Heart left ventricle (tissue), 13 donors: ENCODE data around the gene BMERB1.

Experiments used
- CTCF ChIP-seq, 12 donors: fragments of 200-600 bp; sonication (generic) in 4 of 12; IDR thresholded peaks; one replicate each; pipeline versions ENCODE4 v1.5.0 to v1.8.0; 2018 to 2022; ENCODE audit warnings: antibody characterized with exemption in 12 of 12, mild to moderate bottlenecking in 5 of 12
- POLR2A ChIP-seq, 2 donors: fragments of 450-650 bp; IDR thresholded peaks; one replicate each; pipeline ENCODE4 v1.6.1; 2017; ENCODE audit warnings: antibody characterized with exemption in 2 of 2, mild to moderate bottlenecking in 2 of 2, moderate library complexity in 2 of 2
- donor health status: ischemic (EF 13 %, LVEDD 7.1; RV severe dilation, severe dysfunction).
- donor health status: DM: no; HTN: yes; CAD: no.
- donor health status: DM: no; HTN: no; CAD: no.
- donor health status: ischemic (EF 25% LVEDD 6.9; RV normal size, moderate dysfunction).
- donor health status: ischemic (EF 25% LVEDD 5.7; RV mildly dilated, moderate dysfunction).
- donor health status: ischemic (EF 35%, LVEDD 5.7; RV mildly dilated, moderate dysfunction).
- donor health status: nonischemic (EF 11% LVEDD 7.7; RV severe dilation, severe dysfunction).
- donor health status: DM: yes; HTN: yes; CAD: no.
- donor health status: PGD.
- donor health status: ischemic (EF 29% LVEDD 5.4; RV normal size, mild dysfunction).
- donor health status: nonischemic (EF 23%, LVEDD 6.1; RV moderate dilation, normal function).

- TF ChIP-seq POLR2A (IDR thresholded peaks at IDR 0.05): no peak
- no peak for TF ChIP-seq CTCF (IDR thresholded peaks at IDR 0.05)
Observed at GRCh38 chr16:15547768-15548096, 113.3 kb downstream of the BMERB1 start.
